HepG2 (cell line): ENCODE data around the gene TMEM135. TPM values are rescaled to one million over a fixed set of nuclear protein-coding genes. Genes with fewer than 3 reads are reported as not detected.

Experiments used
- ATAC-seq: fragments of 200-7000 bp; cut with Tn5 transposase; 3 replicates; pipeline ENCODE4 v1.9.1; 2020; ENCODE audit warnings: mild to moderate bottlenecking, moderate library complexity
- BruUV-seq: library from RNA; stranded (reverse); fragments of 400-500 nt; replicated peaks from 2 replicates; lab custom pipeline; 2021; lab: Mats Ljungman, UMichigan
- CTCF ChIA-PET: fragments of 300-600 bp; formaldehyde crosslinking; extraction: SDS; loops from one replicate; lab custom pipeline; 2021; ENCODE audit warnings: low total read pairs, inconsistent platforms, low intra/inter-chr PET ratio; lab: Yijun Ruan, JAX
- POLR2A ChIA-PET: fragments of 350-600 bp; sonication (Branson Sonifier 250); formaldehyde crosslinking; loops from one replicate; lab custom pipeline; 2020; ENCODE audit warnings: antibody characterized with exemption, inconsistent platforms; lab: Yijun Ruan, JAX
- DNase-seq: peaks from one replicate; pipeline ENCODE4 v3.0.0-alpha.2; 2015; ENCODE audit warnings: low spot score
- FAIRE-seq: peaks from 3 replicates; lab custom pipeline; 2011; peaks lifted over from hg19 to GRCh38; lab: Jason Lieb, UNC
- H2AFZ ChIP-seq: one replicate; pipeline ENCODE4 v1.6.1; 2011; ENCODE audit warnings: low read length, inconsistent platforms
- H3K27ac ChIP-seq: fragments of 300-600 bp; 3 replicates; pipeline ENCODE4 v1.8.0; 2011; ENCODE audit warnings: mixed run types, mild to moderate bottlenecking, mixed read lengths, low read length, inconsistent platforms; ENCODE audit not compliant: insufficient read depth; ENCODE audit errors: extremely low read length
- H3K27me3 ChIP-seq, 2 experiments: fragments of 200-600 bp in 1 of 2; 2 replicates in 1 of 2; 3 replicates in 1 of 2; pipeline versions ENCODE4 v1.6.0 to v1.8.0; 2011; ENCODE audit warnings: low read length in 2 of 2, mild to moderate bottlenecking in 2 of 2, moderate library complexity in 2 of 2, inconsistent platforms in 1 of 2; ENCODE audit not compliant: insufficient read depth in 2 of 2, control insufficient read depth in 1 of 2
- H3K36me3 ChIP-seq, 2 experiments: fragments of 200-600 bp in 1 of 2; replicated peaks in 1 of 2; 2 replicates in 1 of 2; 3 replicates in 1 of 2; pipeline versions ENCODE4 v1.5.1 to v1.8.0; 2011; ENCODE audit warnings: low read length in 2 of 2, inconsistent platforms in 1 of 2; ENCODE audit not compliant: insufficient read depth in 2 of 2, control insufficient read depth in 1 of 2
- H3K4me1 ChIP-seq: 2 replicates; pipeline ENCODE4 v1.5.1; 2012; ENCODE audit warnings: low read length, inconsistent platforms; ENCODE audit not compliant: insufficient read depth
- H3K4me2 ChIP-seq: 2 replicates; pipeline ENCODE4 v1.6.0; 2011; ENCODE audit warnings: low read depth, low read length, inconsistent platforms
- H3K4me3 ChIP-seq, 3 experiments: fragments of 200-600 bp in 1 of 3; sonication (generic), shearing (Covaris generic) in 1 of 3; replicated peaks in 1 of 3; 2 replicates each; pipeline ENCODE4 v1.5.1; 2011 to 2016; ENCODE audit warnings: low read length in 3 of 3, inconsistent platforms in 2 of 3, low read depth in 2 of 3, mild to moderate bottlenecking in 2 of 3, control low read depth in 1 of 3, mixed read lengths in 1 of 3; ENCODE audit not compliant: insufficient read depth in 1 of 3
- H3K79me2 ChIP-seq: one replicate; pipeline ENCODE4 v1.6.1; 2011; ENCODE audit warnings: low read length, inconsistent platforms; ENCODE audit not compliant: insufficient read depth
- H3K9ac ChIP-seq: 2 replicates; pipeline ENCODE4 v1.6.0; 2011; ENCODE audit warnings: mild to moderate bottlenecking, low read depth, low read length, inconsistent platforms; ENCODE audit not compliant: insufficient read depth
- H3K9me3 ChIP-seq: 2 replicates; pipeline ENCODE4 v1.5.1; 2012; ENCODE audit warnings: mild to moderate bottlenecking, low read length
- H4K20me1 ChIP-seq: 2 replicates; pipeline ENCODE4 v1.6.0; 2011; ENCODE audit warnings: inconsistent platforms, mild to moderate bottlenecking, low read length, moderate library complexity; ENCODE audit not compliant: insufficient read depth
- CREB3 ChIP-seq: sonication (generic); formaldehyde crosslinking; IDR thresholded peaks from 2 replicates; pipeline ENCODE4 v1.5.0; 2020; ENCODE audit warnings: missing genetic modification reagents
- E2F5 ChIP-seq: sonication (generic); formaldehyde crosslinking; conservative IDR thresholded peaks from 2 replicates; pipeline ENCODE4 v1.4.0; 2020; ENCODE audit warnings: missing genetic modification reagents
- HNRNPK ChIP-seq: fragments of 200-400 bp; formaldehyde crosslinking; IDR thresholded peaks from 2 replicates; pipeline ENCODE4 v1.6.1; 2018; ENCODE audit warnings: low read length, low read depth, moderate library complexity, mild to moderate bottlenecking; ENCODE audit not compliant: poor library complexity, severe bottlenecking
- IKZF5 ChIP-seq: IDR thresholded peaks from 2 replicates; pipeline ENCODE4 v1.6.1; 2018; ENCODE audit warnings: missing genetic modification reagents, mild to moderate bottlenecking, missing compliant biosample characterization
- KLF9 ChIP-seq: IDR thresholded peaks from 2 replicates; pipeline ENCODE4 v1.6.1; 2016; ENCODE audit warnings: low read depth
- PCBP1 ChIP-seq: fragments of 200-400 bp; formaldehyde crosslinking; IDR thresholded peaks from 2 replicates; pipeline ENCODE4 v1.6.1; 2017; ENCODE audit warnings: mild to moderate bottlenecking, low read depth, low read length, borderline replicate concordance
- PCBP2 ChIP-seq: fragments of 200-400 bp; formaldehyde crosslinking; optimal IDR thresholded peaks from 2 replicates; pipeline ENCODE3; 2018; ENCODE audit warnings: low read length, low read depth; ENCODE audit not compliant: poor library complexity, severe bottlenecking
- SETDB1 ChIP-seq: sonication (generic); formaldehyde crosslinking; IDR thresholded peaks from 2 replicates; pipeline ENCODE4 v1.5.1; 2020; ENCODE audit warnings: missing genetic modification reagents, mild to moderate bottlenecking, borderline replicate concordance
- ZNF225 ChIP-seq: sonication (generic); formaldehyde crosslinking; IDR thresholded peaks from 2 replicates; pipeline ENCODE4 v1.4.0; 2020; ENCODE audit warnings: mild to moderate bottlenecking, missing genetic modification reagents
- ZNF251 ChIP-seq: sonication (generic); formaldehyde crosslinking; IDR thresholded peaks from 2 replicates; pipeline ENCODE4 v1.9.0; 2021; ENCODE audit warnings: mild to moderate bottlenecking, missing genetic modification reagents
- ZNF543 ChIP-seq: sonication (generic); formaldehyde crosslinking; IDR thresholded peaks from 2 replicates; pipeline ENCODE4 v1.4.0; 2020; ENCODE audit warnings: mild to moderate bottlenecking, missing genetic modification reagents
- ZNF670 ChIP-seq: sonication (generic); formaldehyde crosslinking; IDR thresholded peaks from 2 replicates; pipeline ENCODE4 v1.8.0; 2022; ENCODE audit warnings: mild to moderate bottlenecking, missing genetic modification reagents, borderline replicate concordance
- ZNF800 ChIP-seq: sonication (generic); formaldehyde crosslinking; IDR thresholded peaks from 2 replicates; pipeline ENCODE4 v1.4.0; 2020; ENCODE audit warnings: missing genetic modification reagents
- WGBS: methylation state at CpG from one replicate; pipeline ENCODE4 v1.1.6; 2017; ENCODE audit warnings: low lambda C conversion rate; 5-methylcytosine and 5-hydroxymethylcytosine counted together
- in situ Hi-C: cut with HindIII; loops from 2 replicates; pipeline ENCODE4 v1.10.0; 2017; ENCODE audit warnings: low pct_unique_long_range_greater_than_20kb; ENCODE audit not compliant: extremely low pct_ligation_motif_present
- intact Hi-C: fragments of 100-400 bp; cut with micrococcal nuclease; formaldehyde crosslinking; loops from one replicate; pipeline ENCODE4 v1.10.0; 2022; ENCODE audit not compliant: unreplicated experiment
- polyA plus RNA-seq, 8 experiments: library from polyadenylated mRNA; depleted of rRNA in 3 of 8; stranded (reverse) in 7 of 8; unstranded in 1 of 8; fragments of >200 nt; fragmentation: Illumina TruSeq in 4 of 8; extraction: Trizol in 4 of 8; gene quantifications; 2 replicates each; pipeline versions ENCODE4 v1.2.1 to v1.2.3, GENCODE V29; 2011 to 2016; ENCODE audit warnings: low read depth in 4 of 8, missing spikeins in 1 of 8, mixed read lengths in 1 of 8; ENCODE audit not compliant: insufficient read depth in 1 of 8
- total RNA-seq, 5 experiments: library from RNA; depleted of rRNA; stranded (reverse); fragments of >200 nt; fragmentation: Illumina TruSeq; extraction: Trizol; gene quantifications; 2 replicates each; pipeline ENCODE4 v1.2.3, GENCODE V29; 2016; ENCODE audit warnings: low read depth in 1 of 5

TMEM135 gene
- total and polyA plus RNA-seq, 2 of the 13 experiments (the other 11 are each of a cell fraction or from before 2014, with no cell fraction given): 36.6 to 88.9 TPM

GRCh38 chr11:87194985-87195820 is 157.5 kb downstream of the TMEM135 start (continued):
- no peak for TF ChIP-seq ZNF670 (CRISPR knock-in tag)
- no peak for TF ChIP-seq IKZF5 (CRISPR knock-in tag)
- TF ChIP-seq ZNF251: no peak

GRCh38 chr11:87198266-87198881 is 160.6 kb downstream of the TMEM135 start:
- Histone ChIP-seq H3K9ac (no peak overlapping the region), H3K36me3 (peaks cover 0 to 5% of the 10 kb centered on the region in 2 experiments; a peak in 1 of 5 replicates), H4K20me1 (no peaks in the 10 kb centered on the region; the same call in 1 of the 2 replicates), H3K4me3 (no peak overlapping the region), H3K27me3 (no peaks in the 10 kb centered on the region), H3K79me2 (peaks cover 4% of the 10 kb centered on the region), H3K4me1 (peaks cover 6% of the 10 kb centered on the region), H3K27ac (no peak overlapping the region), H3K4me2 (no peak overlapping the region), H2AFZ (no peak overlapping the region), H3K9me3 (no peaks in the 10 kb centered on the region)
- ChIA-PET POLR2A (no interaction called here), CTCF (no interaction called here)
- TF ChIP-seq KLF9 (CRISPR knock-in tag) (no peak), HNRNPK (peak; percentile 98), PCBP1 (peak; percentile 81; the same call in 1 of the 2 replicates), ZNF800 (CRISPR knock-in tag) (no peak), E2F5 (CRISPR knock-in tag) (no peak), PCBP2 (peak; percentile 36), ZNF225 (CRISPR knock-in tag) (no peak), SETDB1 (no peak), CREB3 (CRISPR knock-in tag) (no peak), ZNF543 (CRISPR knock-in tag) (no peak)
- 91% methylated on average over 3 of the region's 3 CpGs for WGBS
- no TSS peak for BruUV-seq
- in situ Hi-C loops: no loop called here
- intact Hi-C loops: no loop called here
- FAIRE-seq (no peak), DNase-seq (no peak), ATAC-seq (no peak)
